Lung (tissue), 12 donors: Measurements from ENCODE around the gene ATXN1. TPM values are rescaled to one million over a fixed set of nuclear protein-coding genes. Genes with fewer than 3 reads are reported as not detected.

Experiments used
- ATAC-seq: fragments of 200-7000 bp; cut with Tn5 transposase; one replicate; pipeline ENCODE4 v1.9.1; 2020; ENCODE audit warnings: moderate number of reproducible peaks; ENCODE audit not compliant: insufficient read depth, low FRiP score
- DNase-seq, 3 donors: peaks; one replicate each; pipeline ENCODE4 v3.0.0-alpha.2; 2013 to 2017
- H3K27ac ChIP-seq, 2 donors: one replicate each; pipeline ENCODE4 v1.5.1; 2013; ENCODE audit warnings: mild to moderate bottlenecking in 2 of 2, moderate library complexity in 2 of 2, control low read depth in 1 of 2, inconsistent platforms in 1 of 2, low read depth in 1 of 2, low read length in 1 of 2
- H3K27me3 ChIP-seq, 3 donors: one replicate each; pipeline ENCODE4 v1.5.1; 2013; ENCODE audit warnings: low read length in 2 of 3; ENCODE audit not compliant: control insufficient read depth in 3 of 3, insufficient read depth in 3 of 3
- H3K36me3 ChIP-seq, 4 donors: one replicate each; pipeline ENCODE4 v1.5.1; 2013; ENCODE audit warnings: low read length in 4 of 4, mild to moderate bottlenecking in 1 of 4, moderate library complexity in 1 of 4; ENCODE audit not compliant: control insufficient read depth in 4 of 4, insufficient read depth in 4 of 4
- H3K4me1 ChIP-seq, 5 donors: one replicate each; pipeline ENCODE4 v1.5.1; 2013; ENCODE audit warnings: low read length in 5 of 5, mild to moderate bottlenecking in 2 of 5, moderate library complexity in 1 of 5; ENCODE audit not compliant: control insufficient read depth in 5 of 5, insufficient read depth in 5 of 5
- H3K4me3 ChIP-seq: one replicate; pipeline ENCODE4 v1.5.1; 2013; ENCODE audit warnings: mild to moderate bottlenecking, control low read depth, moderate library complexity
- H3K9ac ChIP-seq, 2 donors: one replicate each; pipeline ENCODE4 v1.5.1; 2013; ENCODE audit warnings: low read length in 2 of 2, control low read depth in 1 of 2; ENCODE audit not compliant: insufficient read depth in 1 of 2
- H3K9me3 ChIP-seq, 4 donors: one replicate each; pipeline ENCODE4 v1.5.1; 2013; ENCODE audit warnings: low read length in 3 of 4, mild to moderate bottlenecking in 1 of 4, moderate library complexity in 1 of 4; ENCODE audit not compliant: control insufficient read depth in 4 of 4, insufficient read depth in 3 of 4
- CTCF ChIP-seq: IDR thresholded peaks from 2 replicates; pipeline ENCODE4 v1.5.1; 2012; ENCODE audit warnings: mild to moderate bottlenecking; ENCODE audit errors: control extremely low read depth, extremely low read depth
- WGBS, 2 donors: extraction: QIAGEN DNeasy Blood & Tissue Kit; methylation state at CpG; one replicate each; pipeline ENCODE4 v1.1.7; 2013; 5-methylcytosine and 5-hydroxymethylcytosine counted together
- polyA plus RNA-seq, 2 donors: library from polyadenylated mRNA; stranded (reverse); fragments of 200-250 nt; gene quantifications; one replicate each; pipeline ENCODE4 v1.2.1, GENCODE V29; 2013
- total RNA-seq, 2 donors: library from RNA; depleted of rRNA in 1 of 2; stranded (reverse); fragments of >200 nt in 1 of 2; gene quantifications; one replicate each; pipeline ENCODE4 v1.2.1, GENCODE V29; 2014 to 2021
- donor health status: control.
- donor health status: control.
- donor health status: Bipolar disorder and iron deficiency.
- donor health status: healthy.
- donor health status: DM: yes; HTN: yes; CAD: no.

The ATXN1 gene
- total and polyA plus RNA-seq, 4 donors = 9.7 to 108 (median 34.9) TPM

- peak overlapping the region in 1 of 2 donors; percentile 75 for H3K27ac ChIP-seq
- DNase-seq = peak in 1 of 3 donors; percentile 19
- no peaks in the 10 kb centered on the region for H3K27me3 ChIP-seq
- no peak overlapping the region for H3K4me3 ChIP-seq
- 57 to 65% methylated on average over 8 of the region's 8 CpGs for WGBS, 2 donors
- no peak for TF ChIP-seq CTCF
- peaks cover 0 to under 1% (median 0%) of the 10 kb centered on the region in 4 donors for H3K9me3 ChIP-seq
- ATAC-seq = no peak
- H3K36me3 ChIP-seq = no peaks in the 10 kb centered on the region
- H3K9ac ChIP-seq = peak overlapping the region; percentile 2 to 11
- H3K4me1 ChIP-seq = peaks cover 0 to 31% (median 8%) of the 10 kb centered on the region in 5 donors
Measured at GRCh38 chr6:16804546-16805242, 43.4 kb upstream of the ATXN1 start.

GRCh38 chr6:16803294-16804200, 42.3 kb upstream of the ATXN1 start:
- DNase-seq (peak; percentile 90 to 96 (median 93)), ATAC-seq (no peak)
- H3K9me3 ChIP-seq = no peaks in the 10 kb centered on the region
- no peaks in the 10 kb centered on the region for H3K36me3 ChIP-seq
- peak overlapping the region in 1 of 2 donors; percentile 75 for H3K27ac ChIP-seq
- no peak for TF ChIP-seq CTCF
- H3K27me3 ChIP-seq = no peaks in the 10 kb centered on the region
- H3K4me3 ChIP-seq = no peak overlapping the region
- H3K9ac ChIP-seq = peak overlapping the region in 1 of 2 donors; percentile 83
- peaks cover 0 to 31% (median 8%) of the 10 kb centered on the region in 5 donors for H3K4me1 ChIP-seq
- 67 to 77% methylated on average over 24 of the region's 24 CpGs for WGBS, 2 donors

- no peak for ATAC-seq
- no peak for TF ChIP-seq CTCF
- WGBS, 2 donors = 26 to 62% methylated on average over 2 of the region's 2 CpGs
- no peak overlapping the region for H3K4me3 ChIP-seq
- H3K27ac ChIP-seq = peak overlapping the region in 1 of 2 donors; percentile 94
- H3K36me3 ChIP-seq = no peaks in the 10 kb centered on the region
- H3K27me3 ChIP-seq = no peaks in the 10 kb centered on the region
- H3K9ac ChIP-seq = no peak overlapping the region
- H3K9me3 ChIP-seq = no peaks in the 10 kb centered on the region
- peak in 1 of 3 donors; percentile 26 for DNase-seq
- H3K4me1 ChIP-seq = peaks cover 0 to 31% (median 8%) of the 10 kb centered on the region in 5 donors
Measured at GRCh38 chr6:16802071-16802470, 40.8 kb upstream of the ATXN1 start.
